ENCODE results near the gene PCYOX1L. TPM values are rescaled to one million over a fixed set of nuclear protein-coding genes. Genes with fewer than 3 reads are reported as not detected.
A peak's percentile ranks its signal among the peaks of the same experiment; 100 is the strongest.

The PCYOX1L gene
- total and polyA plus RNA-seq, 2 experiments from 2014 or later: 10.4 to 10.7 TPM

- H3K9ac ChIP-seq: no peak overlapping the region
- TF ChIP-seq EZH2phosphoT487 (IDR thresholded peaks at IDR 0.05; ENCODE audit: insufficient read depth, low read depth) (no peak), EZH2 (IDR thresholded peaks at IDR 0.05; ENCODE audit: insufficient read depth, poor library complexity, severe bottlenecking) (no peak)
- H3K36me3 ChIP-seq (ENCODE audit: low read depth): peaks cover 68% of the 10 kb centered on the region
- H3K9me2 ChIP-seq (ENCODE audit: insufficient read depth): no peaks in the 10 kb centered on the region
- H3K4me1 ChIP-seq (ENCODE audit: insufficient read depth): peaks cover 3% of the 10 kb centered on the region
- H3K27ac ChIP-seq: no peak overlapping the region
- DNase-seq: no peak
- H3K27me3 ChIP-seq (replicated peaks; ENCODE audit: insufficient read depth): no peaks in the 10 kb centered on the region
- H4K20me1 ChIP-seq (ENCODE audit: insufficient read depth): peaks cover 8% of the 10 kb centered on the region; the same call in 1 of the 2 replicates
- no peak overlapping the region for H3K4me2 ChIP-seq (ENCODE audit: unreplicated experiment)
- H3F3A ChIP-seq (ENCODE audit: insufficient read depth): peaks cover 55% of the 10 kb centered on the region
- WGBS, 2 experiments (ENCODE audit: low coverage in 1 of 2, low lambda C conversion rate in 2 of 2, missing lambda C conversion rate in 2 of 2): 92 to 94% methylated on average over 4 of the region's 4 CpGs
- no peak overlapping the region for H2AFZ ChIP-seq
- H3K9me3 ChIP-seq (ENCODE audit: low read depth): no peaks in the 10 kb centered on the region
- no peak overlapping the region for H3K4me3 ChIP-seq
- peaks cover 63% of the 10 kb centered on the region for H3K79me2 ChIP-seq (ENCODE audit: insufficient read depth)
- in situ Hi-C loops (cut with MboI): no loop called here
These were observed 5.7 kb upstream of the PCYOX1L start for GRCh38 chr5:149352169-149352568.

GRCh38 chr5:149353911-149354310 is 3.9 kb upstream of the PCYOX1L start:
- no peak overlapping the region for H2AFZ ChIP-seq
- peaks cover 59% of the 10 kb centered on the region for H3K36me3 ChIP-seq (ENCODE audit: low read depth)
- in situ Hi-C loops (cut with MboI): no loop called here
- H3K27me3 ChIP-seq (replicated peaks; ENCODE audit: insufficient read depth): no peaks in the 10 kb centered on the region
- peaks cover 55% of the 10 kb centered on the region for H3F3A ChIP-seq (ENCODE audit: insufficient read depth)
- H3K4me3 ChIP-seq: no peak overlapping the region
- no peak overlapping the region for H3K4me2 ChIP-seq (ENCODE audit: unreplicated experiment)
- H3K27ac ChIP-seq: no peak overlapping the region
- TF ChIP-seq EZH2phosphoT487 (IDR thresholded peaks at IDR 0.05; ENCODE audit: insufficient read depth, low read depth) (no peak), EZH2 (IDR thresholded peaks at IDR 0.05; ENCODE audit: insufficient read depth, poor library complexity, severe bottlenecking) (no peak)
- no peaks in the 10 kb centered on the region for H3K9me3 ChIP-seq (ENCODE audit: low read depth)
- 0 out of 2 replicates have a peak, but pooled peaks cover 2% of the 10 kb centered on the region for H3K4me1 ChIP-seq (ENCODE audit: insufficient read depth)
- no peak for DNase-seq
- 99 to 100% methylated on average over 2 of the region's 2 CpGs for WGBS, 2 experiments (ENCODE audit: low coverage in 1 of 2, low lambda C conversion rate in 2 of 2, missing lambda C conversion rate in 2 of 2)
- peaks cover 8% of the 10 kb centered on the region; the same call in 1 of the 2 replicates for H4K20me1 ChIP-seq (ENCODE audit: insufficient read depth)
- peaks cover 46% of the 10 kb centered on the region for H3K79me2 ChIP-seq (ENCODE audit: insufficient read depth)
- H3K9me2 ChIP-seq (ENCODE audit: insufficient read depth): no peaks in the 10 kb centered on the region
- H3K9ac ChIP-seq: no peak overlapping the region

- in situ Hi-C loops (cut with MboI): no loop called here
- Histone ChIP-seq H3F3A (ENCODE audit: insufficient read depth) (peaks cover 47% of the 10 kb centered on the region), H3K4me1 (ENCODE audit: insufficient read depth) (0 out of 2 replicates have a peak, but pooled peaks cover 2% of the 10 kb centered on the region), H3K79me2 (ENCODE audit: insufficient read depth) (peaks cover 28% of the 10 kb centered on the region), H3K4me2 (ENCODE audit: unreplicated experiment) (no peak overlapping the region), H4K20me1 (ENCODE audit: insufficient read depth) (peaks cover 8% of the 10 kb centered on the region; the same call in 1 of the 2 replicates), H3K27me3 (replicated peaks; ENCODE audit: insufficient read depth) (no peaks in the 10 kb centered on the region), H2AFZ (no peak overlapping the region), H3K9ac (no peak overlapping the region), H3K27ac (0 out of 2 replicates have a peak overlapping the region, but pooled peaks have one; percentile 26), H3K4me3 (no peak overlapping the region), H3K36me3 (ENCODE audit: low read depth) (peaks cover 42% of the 10 kb centered on the region), H3K9me2 (ENCODE audit: insufficient read depth) (no peaks in the 10 kb centered on the region), H3K9me3 (ENCODE audit: low read depth) (no peaks in the 10 kb centered on the region)
- TF ChIP-seq EZH2 (IDR thresholded peaks at IDR 0.05; ENCODE audit: insufficient read depth, poor library complexity, severe bottlenecking) (no peak), EZH2phosphoT487 (IDR thresholded peaks at IDR 0.05; ENCODE audit: insufficient read depth, low read depth) (no peak)
- DNase-seq: peak; percentile 52
- 92 to 100% methylated on average over 1 of the region's 1 CpG for WGBS, 2 experiments (ENCODE audit: low coverage in 1 of 2, low lambda C conversion rate in 2 of 2, missing lambda C conversion rate in 2 of 2)
These were observed 2.2 kb upstream of the PCYOX1L start for GRCh38 chr5:149355688-149356087.

GRCh38 chr5:149356391-149356790 is 1.5 kb upstream of the PCYOX1L start:
- Histone ChIP-seq H3K27ac (0 out of 2 replicates have a peak overlapping the region, but pooled peaks have one; percentile 26), H3K9me2 (ENCODE audit: insufficient read depth) (no peaks in the 10 kb centered on the region), H2AFZ (no peak overlapping the region), H3K9me3 (ENCODE audit: low read depth) (no peaks in the 10 kb centered on the region), H4K20me1 (ENCODE audit: insufficient read depth) (peaks cover 8% of the 10 kb centered on the region; the same call in 1 of the 2 replicates), H3K79me2 (ENCODE audit: insufficient read depth) (peaks cover 21% of the 10 kb centered on the region), H3K4me1 (ENCODE audit: insufficient read depth) (0 out of 2 replicates have a peak, but pooled peaks cover 2% of the 10 kb centered on the region), H3K4me2 (ENCODE audit: unreplicated experiment) (no peak overlapping the region), H3K9ac (no peak overlapping the region), H3F3A (ENCODE audit: insufficient read depth) (peaks cover 47% of the 10 kb centered on the region), H3K27me3 (replicated peaks; ENCODE audit: insufficient read depth) (no peaks in the 10 kb centered on the region), H3K4me3 (no peak overlapping the region), H3K36me3 (ENCODE audit: low read depth) (peaks cover 34% of the 10 kb centered on the region)
- peak; percentile 50 for DNase-seq
- TF ChIP-seq EZH2 (IDR thresholded peaks at IDR 0.05; ENCODE audit: insufficient read depth, poor library complexity, severe bottlenecking): no peak
- TF ChIP-seq EZH2phosphoT487 (IDR thresholded peaks at IDR 0.05; ENCODE audit: insufficient read depth, low read depth): no peak
- 75 to 77% methylated on average over 8 of the region's 8 CpGs for WGBS, 2 experiments (ENCODE audit: low coverage in 1 of 2, low lambda C conversion rate in 2 of 2, missing lambda C conversion rate in 2 of 2)
- in situ Hi-C loops (cut with MboI): no loop called here

Data from GM23248 (cell line).